AG04449 (cell line): ENCODE data around the gene MBD3L1.

ENCODE experiments used
- CTCF ChIA-PET: fragments of 350-600 bp; formaldehyde crosslinking; extraction: SDS; loops from one replicate; lab custom pipeline; 2021; ENCODE audit warnings: antibody characterized with exemption; lab: Yijun Ruan, JAX
- POLR2A ChIA-PET: fragments of 400-600, 350-600 bp; formaldehyde crosslinking; extraction: SDS; loops from one replicate; lab custom pipeline; 2020; ENCODE audit warnings: antibody characterized with exemption, inconsistent platforms; lab: Yijun Ruan, JAX
- DNase-seq: peaks from one replicate; pipeline ENCODE4 v3.0.0-alpha.2; 2010; ENCODE audit warnings: low read depth, low spot score
- H3K4me3 ChIP-seq: 2 replicates; pipeline ENCODE4 v1.5.1; 2011; ENCODE audit warnings: low read depth, mild to moderate bottlenecking, control low read depth, low read length
- CTCF ChIP-seq: IDR thresholded peaks from one replicate; pipeline ENCODE4 v1.5.1; 2011; ENCODE audit warnings: mild to moderate bottlenecking, moderate library complexity, low read length, control low read depth, inconsistent platforms; ENCODE audit not compliant: insufficient read depth; ENCODE audit errors: missing control alignments

The MBD3L1 gene

GRCh38 chr19:8832132-8833021 lies at the start of gene MBD3L1, which contains the start of gene ZNF558:
Gene MBD3L1 (plus strand): TSS chr19:8832377. CDS start chr19:8842679, 10,302 bp downstream.
Gene ZNF558 (minus strand): TSS chr19:8832304. CDS start chr19:8822659, 9,645 bp downstream.
- ChIA-PET POLR2A (interaction anchor here (0.6 kb wide), 1 partner anchor 10 kb away, joined by 3 read pairs; no protein-coding TSS in a partner anchor), CTCF (interaction anchor here (1.7 kb wide), 1 partner anchor 251 kb away, joined by 3 read pairs; no protein-coding TSS in a partner anchor)
- peak within 1 kb of the TSS; percentile 73 for H3K4me3 ChIP-seq
- TF ChIP-seq CTCF, result peak; percentile 31
- peak; percentile 89 for DNase-seq

GRCh38 chr19:8794823-8795222 lies 37.4 kb upstream of the MBD3L1 start:
- CTCF ChIA-PET, result no interaction called here
- POLR2A ChIA-PET, result no interaction called here
- no peak for DNase-seq
- no peak for TF ChIP-seq CTCF
- no peak overlapping the region for H3K4me3 ChIP-seq

- POLR2A ChIA-PET, result no interaction called here
Measured at GRCh38 chr19:8806661-8807060, 25.5 kb upstream of the MBD3L1 start.

GRCh38 chr19:8811315-8812172 lies 20.6 kb upstream of the MBD3L1 start:
- TF ChIP-seq CTCF, result no peak
- H3K4me3 ChIP-seq, result no peak overlapping the region
- no peak for DNase-seq
- POLR2A ChIA-PET, result no interaction called here
- CTCF ChIA-PET, result interaction anchor here (0.8 kb wide), 1 partner anchor 20 kb away, joined by 3 read pairs; no protein-coding TSS in a partner anchor

More at GRCh38 chr19:8806661-8807060, 25.5 kb upstream of the MBD3L1 start:
- no peak overlapping the region for H3K4me3 ChIP-seq
- no peak for DNase-seq
- TF ChIP-seq CTCF, result no peak
- CTCF ChIA-PET, result no interaction called here

- TF ChIP-seq CTCF, result no peak
- POLR2A ChIA-PET, result no interaction called here
- no peak overlapping the region for H3K4me3 ChIP-seq
Measured at GRCh38 chr19:8814176-8814575, 18.0 kb upstream of the MBD3L1 start.

More at GRCh38 chr19:8814176-8814575, 18.0 kb upstream of the MBD3L1 start:
- CTCF ChIA-PET, result no interaction called here
- DNase-seq, result no peak
